AG09309 (cell line): ENCODE results near the gene CDIPT.

Experiments
- DNase-seq: peaks from one replicate; pipeline ENCODE4 v3.0.0-alpha.2; 2010; ENCODE audit warnings: low read depth
- H3K4me3 ChIP-seq: 2 replicates; pipeline ENCODE4 v1.5.1; 2011; ENCODE audit warnings: mild to moderate bottlenecking, low read depth, low read length, moderate library complexity; ENCODE audit not compliant: control insufficient read depth
- TF ChIP-seq, protein P1 (sequence below): IDR thresholded peaks from 2 replicates; pipeline ENCODE4 v1.5.1; 2011; ENCODE audit warnings: mild to moderate bottlenecking, low read depth, low read length, inconsistent platforms; ENCODE audit not compliant: insufficient read depth, control insufficient read depth; ENCODE audit errors: missing control alignments

CDIPT gene

DNA sequence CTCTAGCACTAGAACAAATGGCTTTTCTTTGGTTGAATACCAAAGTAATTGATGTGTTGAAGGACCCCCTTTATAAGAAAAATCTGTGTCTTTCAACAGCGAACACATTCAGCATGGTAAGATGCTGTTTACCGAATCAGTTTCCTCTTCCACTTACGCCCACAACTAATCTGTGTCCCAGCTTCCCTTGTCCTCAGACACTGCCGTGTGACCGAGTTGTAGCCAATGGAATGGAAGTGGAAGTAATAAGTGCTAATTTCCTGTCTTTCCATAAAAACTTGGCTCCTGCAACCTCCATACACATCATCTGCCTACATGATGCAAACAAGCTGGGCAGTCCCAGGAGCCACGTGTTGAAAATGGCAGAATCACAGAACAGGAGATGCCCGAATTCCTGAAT is 10.4 kb downstream of the CDIPT start:
- TF ChIP-seq, protein P1, sequence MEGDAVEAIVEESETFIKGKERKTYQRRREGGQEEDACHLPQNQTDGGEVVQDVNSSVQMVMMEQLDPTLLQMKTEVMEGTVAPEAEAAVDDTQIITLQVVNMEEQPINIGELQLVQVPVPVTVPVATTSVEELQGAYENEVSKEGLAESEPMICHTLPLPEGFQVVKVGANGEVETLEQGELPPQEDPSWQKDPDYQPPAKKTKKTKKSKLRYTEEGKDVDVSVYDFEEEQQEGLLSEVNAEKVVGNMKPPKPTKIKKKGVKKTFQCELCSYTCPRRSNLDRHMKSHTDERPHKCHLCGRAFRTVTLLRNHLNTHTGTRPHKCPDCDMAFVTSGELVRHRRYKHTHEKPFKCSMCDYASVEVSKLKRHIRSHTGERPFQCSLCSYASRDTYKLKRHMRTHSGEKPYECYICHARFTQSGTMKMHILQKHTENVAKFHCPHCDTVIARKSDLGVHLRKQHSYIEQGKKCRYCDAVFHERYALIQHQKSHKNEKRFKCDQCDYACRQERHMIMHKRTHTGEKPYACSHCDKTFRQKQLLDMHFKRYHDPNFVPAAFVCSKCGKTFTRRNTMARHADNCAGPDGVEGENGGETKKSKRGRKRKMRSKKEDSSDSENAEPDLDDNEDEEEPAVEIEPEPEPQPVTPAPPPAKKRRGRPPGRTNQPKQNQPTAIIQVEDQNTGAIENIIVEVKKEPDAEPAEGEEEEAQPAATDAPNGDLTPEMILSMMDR, result no peak
- DNase-seq, result no peak

DNA sequence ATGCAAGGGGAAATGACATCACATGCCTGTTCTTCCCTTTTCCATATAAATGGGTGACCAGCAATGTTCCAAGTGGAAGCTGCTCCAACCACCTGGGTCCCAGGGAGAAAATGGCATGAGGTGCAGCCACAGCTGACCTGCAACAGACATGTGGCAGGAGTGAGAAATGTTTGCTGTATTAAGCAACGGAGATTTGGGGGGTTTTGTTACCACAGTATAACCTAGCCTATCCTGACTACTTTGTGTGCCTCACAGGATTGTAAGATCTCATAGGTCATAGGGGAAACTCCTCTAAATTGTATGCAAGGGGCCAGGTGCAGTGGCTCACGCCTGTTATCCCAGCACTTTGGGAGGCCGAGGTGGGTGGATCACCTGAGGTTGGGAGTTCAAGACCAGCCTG is 12.0 kb downstream of the CDIPT start:
- no peak for DNase-seq
- TF ChIP-seq, protein P1, result no peak
- H3K4me3 ChIP-seq, result no peak overlapping the region

More for the DNA sequence above, 10.4 kb downstream of the CDIPT start:
- H3K4me3 ChIP-seq, result no peak overlapping the region

DNA sequence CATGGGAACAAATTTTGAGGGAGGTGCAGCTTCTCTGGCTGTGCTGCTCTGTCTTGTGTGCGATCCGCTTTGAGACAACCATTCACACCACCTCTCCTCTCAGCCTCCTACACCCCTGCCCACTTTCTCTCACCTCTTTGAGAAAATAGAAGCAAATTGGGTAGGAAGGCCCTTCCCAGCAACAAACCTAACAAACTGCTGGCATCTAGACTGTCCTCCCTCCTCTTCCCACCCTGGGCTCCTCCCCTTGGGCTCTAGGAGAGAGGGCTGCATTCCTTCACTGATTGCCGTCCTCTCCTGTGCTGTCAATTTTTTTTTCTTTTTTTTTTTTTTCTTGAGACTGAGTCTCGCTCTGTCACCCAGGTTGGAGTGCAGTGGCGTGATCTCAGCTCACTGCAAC is 13.5 kb downstream of the CDIPT start:
- no peak for DNase-seq
- TF ChIP-seq, protein P1, result no peak
- H3K4me3 ChIP-seq, result no peak overlapping the region

DNA sequence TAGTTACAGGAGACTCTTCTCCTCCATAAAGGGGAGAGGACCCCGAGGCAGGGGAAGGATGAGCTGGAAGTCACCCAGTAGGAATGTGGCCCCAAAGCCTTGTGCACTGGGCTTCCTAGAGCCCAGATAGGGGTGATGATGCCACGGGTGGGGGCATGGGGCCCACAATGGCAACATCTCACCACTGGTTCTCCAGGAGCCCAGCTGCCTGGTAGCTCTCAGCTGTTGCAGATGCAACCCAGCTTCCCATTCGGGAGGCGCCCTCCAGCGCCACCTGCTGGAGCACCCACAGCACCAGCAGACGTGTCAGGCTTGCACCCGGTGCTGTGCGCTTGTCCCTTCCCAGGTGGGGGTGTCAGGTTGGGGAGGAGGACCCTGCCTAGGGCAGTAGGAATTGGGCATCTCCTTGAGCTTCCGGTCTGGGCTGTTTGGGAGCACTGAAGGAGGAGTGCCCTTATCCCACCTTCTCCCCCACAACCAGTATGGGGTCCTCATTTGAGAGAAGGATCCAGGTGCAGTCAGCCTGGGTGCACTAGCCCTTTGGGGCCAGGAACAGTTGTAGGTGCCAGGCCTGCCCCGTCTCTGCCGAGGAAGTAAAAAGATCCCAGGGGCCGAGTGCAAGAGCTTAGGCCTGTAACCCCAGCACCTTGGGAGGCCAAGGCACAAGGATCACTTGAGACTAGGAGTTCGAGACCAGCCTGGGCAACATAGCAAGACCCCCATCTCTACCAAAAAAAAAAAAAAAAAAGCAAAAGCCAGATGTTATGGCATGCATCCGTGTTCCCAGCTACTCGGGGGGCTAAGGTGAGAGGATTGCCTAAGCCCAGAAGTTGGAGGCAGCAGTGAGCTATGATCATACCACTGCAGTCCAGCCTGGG is 14.4 kb downstream of the CDIPT start:
- H3K4me3 ChIP-seq, result no peak overlapping the region
- TF ChIP-seq, protein P1, result peak; percentile 95
- no peak for DNase-seq

DNA sequence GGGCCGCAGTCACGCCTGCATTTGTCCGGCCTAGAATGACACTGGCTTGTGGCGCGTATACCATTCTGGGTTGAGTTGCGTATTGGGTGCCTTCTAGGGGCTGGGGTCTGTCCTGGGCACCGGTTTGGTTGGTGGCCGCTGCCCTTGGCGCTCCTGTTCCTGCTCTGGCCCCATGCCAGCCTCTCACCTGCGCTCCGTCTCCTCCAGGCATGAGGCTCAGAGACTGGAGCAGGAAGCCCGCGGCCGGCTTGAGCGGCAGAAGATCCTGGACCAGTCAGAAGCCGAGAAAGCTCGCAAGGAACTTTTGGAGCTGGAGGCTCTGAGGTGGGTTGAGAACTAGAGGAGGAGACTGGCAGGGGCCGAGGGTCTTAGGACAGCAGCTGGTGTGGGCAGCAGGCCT is 17.4 kb downstream of the CDIPT start:
- TF ChIP-seq, protein P1, result no peak
- DNase-seq, result no peak
- no peak overlapping the region for H3K4me3 ChIP-seq

DNA sequence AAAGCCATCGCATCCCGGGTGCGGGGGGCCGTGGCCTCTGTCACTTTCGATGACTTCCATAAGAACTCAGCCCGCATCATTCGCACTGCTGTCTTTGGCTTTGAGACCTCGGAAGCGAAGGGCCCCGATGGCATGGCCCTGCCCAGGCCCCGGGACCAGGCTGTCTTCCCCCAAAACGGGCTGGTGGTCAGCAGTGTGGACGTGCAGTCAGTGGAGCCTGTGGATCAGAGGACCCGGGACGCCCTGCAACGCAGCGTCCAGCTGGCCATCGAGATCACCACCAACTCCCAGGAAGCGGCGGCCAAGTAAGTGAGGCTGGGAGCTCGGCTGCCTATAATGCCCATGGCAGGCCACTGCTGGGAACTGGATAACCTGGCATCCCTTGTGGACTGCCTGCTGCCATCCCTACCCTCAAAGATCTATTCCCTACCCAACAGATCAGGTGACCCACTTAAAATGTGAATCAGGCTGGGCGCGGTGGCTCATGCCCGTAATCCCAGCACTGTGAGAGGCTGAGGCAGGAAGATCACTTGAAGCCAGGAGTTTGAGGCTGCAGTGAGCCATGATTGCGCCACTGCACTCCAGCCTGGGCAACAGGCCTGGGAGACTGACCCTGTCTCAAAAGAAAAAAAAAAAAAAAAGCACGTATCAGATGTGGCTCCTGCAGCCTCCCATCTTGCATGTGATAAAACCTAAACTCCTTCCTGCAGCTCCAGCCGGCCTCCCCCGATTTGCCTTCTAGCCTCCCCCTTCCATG is 18.3 kb downstream of the CDIPT start:
- no peak for DNase-seq

More for the DNA sequence above, 18.3 kb downstream of the CDIPT start:
- TF ChIP-seq, protein P1, result no peak
- no peak overlapping the region for H3K4me3 ChIP-seq
